OCI-LY3 (cell line): ENCODE data around the gene UNC119B.

Source experiments
- H2AFZ ChIP-seq: fragments of 200-600, 300-600 bp; shearing (Covaris generic); 2 replicates; pipeline ENCODE4 v1.6.0; 2014; ENCODE audit warnings: antibody characterized with exemption, low read depth, low read length
- H3K27ac ChIP-seq: fragments of 200-600, 300-600 bp; sonication (generic); 2 replicates; pipeline ENCODE4 v1.5.1; 2014; ENCODE audit warnings: mild to moderate bottlenecking, low read length, moderate library complexity, mixed read lengths
- H3K27me3 ChIP-seq: fragments of 200-600, 300-600 bp; sonication (generic); 2 replicates; pipeline ENCODE4 v1.6.1; 2014; ENCODE audit warnings: low read depth, low read length, mixed read lengths
- H3K36me3 ChIP-seq: fragments of 200-600, 300-600 bp; sonication (generic); replicated peaks from 2 replicates; pipeline ENCODE3; 2014; ENCODE audit warnings: low read depth, low read length, mixed read lengths
- H3K4me1 ChIP-seq: fragments of 300-600, 200-600 bp; sonication (generic); 2 replicates; pipeline ENCODE4 v1.6.1; 2014; ENCODE audit warnings: low read length, mixed read lengths
- H3K4me2 ChIP-seq: fragments of 200-600, 300-600 bp; sonication (generic); 2 replicates; pipeline ENCODE4 v1.6.1; 2014; ENCODE audit warnings: low read length, mixed read lengths
- H3K4me3 ChIP-seq: fragments of 300-600, 200-600 bp; sonication (generic); 2 replicates; pipeline ENCODE4 v1.5.1; 2014; ENCODE audit warnings: antibody characterized with exemption, mild to moderate bottlenecking, low read length, moderate library complexity
- H3K79me2 ChIP-seq: fragments of 300-600, 200-600 bp; shearing (Covaris generic); 2 replicates; pipeline ENCODE4 v1.6.1; 2014; ENCODE audit warnings: mild to moderate bottlenecking, low read length, mixed read lengths
- H3K9ac ChIP-seq: fragments of 300-600, 200-600 bp; shearing (Covaris generic); 2 replicates; pipeline ENCODE4 v1.6.0; 2014; ENCODE audit warnings: mild to moderate bottlenecking, low read length, moderate library complexity
- H3K9me3 ChIP-seq: fragments of 200-600, 300-600 bp; shearing (Covaris generic); 2 replicates; pipeline ENCODE4 v1.6.1; 2014; ENCODE audit warnings: low read length, mixed read lengths; ENCODE audit not compliant: insufficient read depth
- H4K20me1 ChIP-seq: fragments of 200-600, 300-600 bp; sonication (generic); 2 replicates; pipeline ENCODE4 v1.6.1; 2016; ENCODE audit warnings: low read length, mixed read lengths; ENCODE audit not compliant: insufficient read depth
- CTCF ChIP-seq: fragments of 200-600, 300-600 bp; sonication (generic); IDR thresholded peaks from 2 replicates; pipeline ENCODE4 v1.5.1; 2014; ENCODE audit warnings: antibody characterized with exemption, low read length, low read depth
- EZH2phosphoT487 ChIP-seq: fragments of 200-600 bp; shearing (Covaris generic); IDR thresholded peaks from 2 replicates; pipeline ENCODE4 v1.6.1; 2018; ENCODE audit warnings: antibody characterized with exemption, mixed run types, low read depth

UNC119B gene

GRCh38 chr12:120720987-120721801, 10.9 kb downstream of the UNC119B start:
- H3K27ac ChIP-seq = no peak overlapping the region
- peaks cover 68% of the 10 kb centered on the region for H3K36me3 ChIP-seq
- no peak overlapping the region for H2AFZ ChIP-seq
- H3K27me3 ChIP-seq = no peaks in the 10 kb centered on the region
- no peak overlapping the region for H3K4me2 ChIP-seq
- H3K4me1 ChIP-seq = peaks cover 9% of the 10 kb centered on the region; the same call in 1 of the 2 replicates
- TF ChIP-seq CTCF (no peak), EZH2phosphoT487 (no peak)
- H3K9me3 ChIP-seq = no peaks in the 10 kb centered on the region
- H3K9ac ChIP-seq = no peak overlapping the region
- no peak overlapping the region for H3K4me3 ChIP-seq
- H3K79me2 ChIP-seq = no peaks in the 10 kb centered on the region
- H4K20me1 ChIP-seq = peaks cover 9% of the 10 kb centered on the region; the same call in 1 of the 2 replicates

DNA sequence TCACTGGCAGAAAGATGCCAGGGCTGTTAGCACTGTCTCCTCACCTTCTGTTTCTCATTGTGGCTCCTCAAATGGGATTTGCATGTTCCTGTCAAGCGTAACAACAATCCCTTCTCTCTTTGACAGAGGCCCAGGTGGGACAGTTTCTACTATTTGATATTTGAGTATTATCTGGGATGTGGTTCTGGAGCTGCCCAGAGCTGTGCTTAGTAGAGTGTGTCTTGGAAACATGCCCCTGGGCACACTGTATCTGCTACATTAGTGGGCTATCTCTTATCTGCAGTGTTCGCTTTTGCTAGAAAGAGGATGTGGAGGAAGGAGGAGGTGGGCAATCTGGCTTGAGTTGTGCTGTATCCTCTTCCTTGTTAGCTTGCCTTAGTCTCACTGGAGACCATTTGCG, 11.6 kb downstream of the UNC119B start:
- no peaks in the 10 kb centered on the region for H3K9me3 ChIP-seq
- H3K27ac ChIP-seq = no peak overlapping the region
- no peak overlapping the region for H2AFZ ChIP-seq
- H3K9ac ChIP-seq = no peak overlapping the region
- H3K4me2 ChIP-seq = no peak overlapping the region
- H3K79me2 ChIP-seq = no peaks in the 10 kb centered on the region
- H3K4me3 ChIP-seq = no peak overlapping the region
- no peaks in the 10 kb centered on the region for H3K27me3 ChIP-seq
- H4K20me1 ChIP-seq = peaks cover 9% of the 10 kb centered on the region; the same call in 1 of the 2 replicates
- peaks cover 9% of the 10 kb centered on the region; the same call in 1 of the 2 replicates for H3K4me1 ChIP-seq
- no peak for TF ChIP-seq CTCF
- no peak for TF ChIP-seq EZH2phosphoT487
- peaks cover 61% of the 10 kb centered on the region for H3K36me3 ChIP-seq

- no peak for TF ChIP-seq CTCF
- TF ChIP-seq EZH2phosphoT487 = no peak
- Histone ChIP-seq H3K79me2 (no peaks in the 10 kb centered on the region), H3K36me3 (peaks cover 59% of the 10 kb centered on the region), H3K27ac (no peak overlapping the region), H3K4me2 (no peak overlapping the region), H3K4me1 (peaks cover 9% of the 10 kb centered on the region; the same call in 1 of the 2 replicates), H2AFZ (no peak overlapping the region), H4K20me1 (peaks cover 9% of the 10 kb centered on the region; the same call in 1 of the 2 replicates), H3K9me3 (no peaks in the 10 kb centered on the region), H3K9ac (no peak overlapping the region), H3K4me3 (no peak overlapping the region), H3K27me3 (no peaks in the 10 kb centered on the region)
Observed at GRCh38 chr12:120722784-120723183, 12.5 kb downstream of the UNC119B start.

GRCh38 chr12:120724720-120725119, 14.5 kb downstream of the UNC119B start:
- no peaks in the 10 kb centered on the region for H3K27me3 ChIP-seq
- no peaks in the 10 kb centered on the region for H3K9me3 ChIP-seq
- H3K4me1 ChIP-seq = peaks cover 9% of the 10 kb centered on the region; the same call in 1 of the 2 replicates
- no peak overlapping the region for H3K27ac ChIP-seq
- H3K36me3 ChIP-seq = peaks cover 47% of the 10 kb centered on the region
- peaks cover 9% of the 10 kb centered on the region; the same call in 1 of the 2 replicates for H4K20me1 ChIP-seq
- H3K79me2 ChIP-seq = no peaks in the 10 kb centered on the region
- no peak overlapping the region for H2AFZ ChIP-seq
- H3K9ac ChIP-seq = no peak overlapping the region
- H3K4me2 ChIP-seq = no peak overlapping the region
- H3K4me3 ChIP-seq = no peak overlapping the region
- TF ChIP-seq EZH2phosphoT487 (no peak), CTCF (no peak)
